ENCODE results near the gene ZNF208. TPM values are rescaled to one million over a fixed set of nuclear protein-coding genes. Genes with fewer than 3 reads are reported as not detected.
"Not testable (repeated sequence)": the region's sequence is repeated elsewhere in the genome, so short reads cannot be mapped to it uniquely, and the experiment has no call there.

Gene ZNF208
- total RNA-seq (ENCODE audit: low replicate concordance): not detected in 2 replicates

DNA sequence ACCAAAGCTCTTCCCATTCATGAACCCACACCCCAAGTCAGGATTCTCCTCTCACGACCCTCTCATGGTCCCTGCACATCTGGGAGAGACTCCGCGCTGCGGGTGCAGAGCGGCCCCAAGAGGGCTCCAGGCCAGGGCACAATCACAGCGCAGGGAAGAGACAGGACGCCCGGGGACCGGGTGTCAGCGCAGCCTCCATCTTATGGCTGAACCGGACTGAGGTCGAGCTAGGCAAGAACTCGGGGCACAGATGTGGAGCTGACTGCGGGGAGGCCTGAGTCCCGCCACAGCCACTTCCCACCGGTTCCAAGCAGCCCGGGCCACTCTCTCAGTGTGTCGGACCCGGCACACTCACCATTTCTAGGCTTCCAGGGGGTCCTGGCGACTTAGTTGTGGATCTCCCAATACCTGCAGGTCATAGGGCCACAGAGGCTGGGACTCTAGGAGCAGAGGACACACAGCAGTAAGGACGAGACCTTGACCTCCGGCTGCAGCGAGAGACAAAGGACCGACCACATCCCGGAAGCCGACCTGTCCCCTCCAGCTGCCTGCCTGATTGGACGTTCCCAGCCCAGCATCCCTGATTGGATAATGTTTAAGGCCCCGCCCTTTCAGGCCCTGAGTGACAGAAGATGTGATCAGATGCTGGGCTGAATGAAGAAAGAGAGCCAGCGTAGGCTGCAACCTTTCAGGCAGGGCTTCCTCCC, at the start of gene ZNF208:
ZNF208 (minus strand) TSS at position 507 of the 707 bp plus-strand sequence; CDS start at position 358, 149 bp downstream.
- H3K36me3 Mint-ChIP-seq; DNase-seq (ENCODE audit: low spot score); H3K27ac Mint-ChIP-seq; H3K4me3 ChIP-seq; H3F3A ChIP-seq (ENCODE audit: low read depth); H3K4me1 Mint-ChIP-seq; H3K9me3 ChIP-seq (ENCODE audit: low read depth); H3K9ac ChIP-seq; H3K27me3 Mint-ChIP-seq (ENCODE audit: insufficient read depth, low read depth); H4K20me1 ChIP-seq (ENCODE audit: low read depth); H3K4me2 ChIP-seq; H2AFZ ChIP-seq (replicated peaks); H3K36me3 ChIP-seq; H3K4me1 ChIP-seq; H3K27ac ChIP-seq; H3K27me3 ChIP-seq; H3K79me2 ChIP-seq (ENCODE audit: low read depth); H3K4me3 Mint-ChIP-seq: not testable (repeated sequence)
- H3K9me3 Mint-ChIP-seq: peaks cover 45% of the 10 kb centered on the region

DNA sequence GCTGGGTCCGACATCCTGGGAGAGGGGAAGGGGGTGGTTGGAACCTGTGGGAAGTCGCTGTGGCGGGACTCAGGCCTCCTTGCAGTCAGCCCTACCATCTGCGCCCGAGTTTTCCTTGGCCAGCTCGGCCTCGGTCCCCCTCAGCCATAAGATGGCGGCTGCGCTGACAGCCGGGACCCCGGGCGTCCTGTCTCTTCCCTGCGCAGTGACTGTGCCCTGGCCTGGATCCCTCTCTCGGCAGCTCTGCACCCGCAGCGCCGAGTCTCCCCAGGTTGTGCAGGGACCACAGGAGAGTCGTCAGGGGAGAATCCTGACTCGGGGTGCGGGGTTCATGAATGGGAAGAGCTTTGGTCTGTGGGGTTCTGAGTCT, 41.9 kb upstream of the ZNF208 start:
- H3K4me3 ChIP-seq: no peak overlapping the region
- no peaks in the 10 kb centered on the region for H3F3A ChIP-seq (ENCODE audit: low read depth)
- TF ChIP-seq, protein P1, sequence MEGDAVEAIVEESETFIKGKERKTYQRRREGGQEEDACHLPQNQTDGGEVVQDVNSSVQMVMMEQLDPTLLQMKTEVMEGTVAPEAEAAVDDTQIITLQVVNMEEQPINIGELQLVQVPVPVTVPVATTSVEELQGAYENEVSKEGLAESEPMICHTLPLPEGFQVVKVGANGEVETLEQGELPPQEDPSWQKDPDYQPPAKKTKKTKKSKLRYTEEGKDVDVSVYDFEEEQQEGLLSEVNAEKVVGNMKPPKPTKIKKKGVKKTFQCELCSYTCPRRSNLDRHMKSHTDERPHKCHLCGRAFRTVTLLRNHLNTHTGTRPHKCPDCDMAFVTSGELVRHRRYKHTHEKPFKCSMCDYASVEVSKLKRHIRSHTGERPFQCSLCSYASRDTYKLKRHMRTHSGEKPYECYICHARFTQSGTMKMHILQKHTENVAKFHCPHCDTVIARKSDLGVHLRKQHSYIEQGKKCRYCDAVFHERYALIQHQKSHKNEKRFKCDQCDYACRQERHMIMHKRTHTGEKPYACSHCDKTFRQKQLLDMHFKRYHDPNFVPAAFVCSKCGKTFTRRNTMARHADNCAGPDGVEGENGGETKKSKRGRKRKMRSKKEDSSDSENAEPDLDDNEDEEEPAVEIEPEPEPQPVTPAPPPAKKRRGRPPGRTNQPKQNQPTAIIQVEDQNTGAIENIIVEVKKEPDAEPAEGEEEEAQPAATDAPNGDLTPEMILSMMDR (IDR thresholded peaks at IDR 0.05): no peak
- TF ChIP-seq EZH2phosphoT487 (IDR thresholded peaks at IDR 0.05) (no peak), EZH2 (IDR thresholded peaks at IDR 0.05) (no peak)
- H3K79me2 ChIP-seq (ENCODE audit: low read depth): no peaks in the 10 kb centered on the region
- no peak overlapping the region for H3K4me2 ChIP-seq
- H3K9ac ChIP-seq: no peak overlapping the region
- Mint-ChIP-seq H3K9me3 (peaks cover 39% of the 10 kb centered on the region), H3K4me3 (no peak overlapping the region), H3K4me1 (no peaks in the 10 kb centered on the region), H3K27me3 (ENCODE audit: insufficient read depth, low read depth) (peaks cover 5% of the 10 kb centered on the region), H3K36me3 (no peaks in the 10 kb centered on the region), H3K27ac (no peak overlapping the region)
- peaks cover 27% of the 10 kb centered on the region for H3K9me3 ChIP-seq (ENCODE audit: low read depth)
- DNase-seq (ENCODE audit: low spot score): no peak
- no peaks in the 10 kb centered on the region for H3K4me1 ChIP-seq
- H3K27me3 ChIP-seq: no peaks in the 10 kb centered on the region
- H2AFZ ChIP-seq (replicated peaks): no peak overlapping the region
- no peak overlapping the region for H3K27ac ChIP-seq
- H4K20me1 ChIP-seq (ENCODE audit: low read depth): no peaks in the 10 kb centered on the region
- peaks cover 2% of the 10 kb centered on the region for H3K36me3 ChIP-seq

DNA sequence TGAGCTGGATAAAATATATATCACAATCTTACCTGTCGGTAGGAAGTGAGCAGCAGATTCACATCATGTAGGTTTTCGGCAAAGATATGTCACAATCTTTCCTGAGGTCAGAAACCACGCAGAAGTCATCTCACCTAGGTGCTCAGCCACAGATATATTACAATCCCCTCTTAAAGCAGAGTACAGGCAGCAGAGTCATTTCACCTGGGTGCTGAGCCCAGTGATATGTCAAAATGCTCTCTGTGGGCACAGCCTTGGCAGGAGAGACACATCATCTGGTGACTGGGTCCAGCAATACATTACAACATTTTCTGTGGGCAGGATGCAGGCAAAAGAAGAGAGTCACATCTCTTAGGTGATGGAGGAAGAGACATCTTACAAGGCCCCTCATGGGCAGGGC, 30.4 kb upstream of the ZNF208 start:
- H3K9me3 ChIP-seq (ENCODE audit: low read depth): peaks cover 22% of the 10 kb centered on the region
- not testable (repeated sequence) for H3K27ac Mint-ChIP-seq; H3K79me2 ChIP-seq (ENCODE audit: low read depth); H3K27me3 Mint-ChIP-seq (ENCODE audit: insufficient read depth, low read depth); H3K27me3 ChIP-seq; H3K27ac ChIP-seq; H4K20me1 ChIP-seq (ENCODE audit: low read depth); H3K36me3 ChIP-seq; H3K4me2 ChIP-seq; H3K4me3 Mint-ChIP-seq; DNase-seq (ENCODE audit: low spot score); H3K36me3 Mint-ChIP-seq; H3F3A ChIP-seq (ENCODE audit: low read depth); H3K4me3 ChIP-seq; H2AFZ ChIP-seq (replicated peaks); H3K4me1 ChIP-seq; H3K9ac ChIP-seq; H3K4me1 Mint-ChIP-seq
- H3K9me3 Mint-ChIP-seq: peaks cover 67% of the 10 kb centered on the region

DNA sequence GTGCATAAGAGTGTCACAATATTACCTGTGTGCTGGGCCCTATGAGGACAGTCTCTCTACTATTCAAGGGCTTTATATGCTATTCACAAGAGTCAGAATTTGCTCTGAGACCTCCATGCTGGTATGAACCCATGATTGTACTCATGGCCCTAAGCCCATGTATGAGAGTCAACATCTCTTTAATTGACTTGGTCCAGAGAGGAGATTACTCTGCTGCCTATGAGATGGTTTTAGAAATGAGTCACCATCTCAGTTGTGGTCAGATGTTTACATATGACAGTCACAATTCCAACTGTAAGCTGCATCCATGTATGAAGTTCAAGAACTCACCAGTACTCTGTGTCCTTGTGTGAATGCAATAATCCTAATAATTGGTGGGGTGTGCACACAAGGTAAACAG, 19.9 kb upstream of the ZNF208 start:
- H3K36me3 Mint-ChIP-seq: no peaks in the 10 kb centered on the region
- H3K9me3 ChIP-seq (ENCODE audit: low read depth): no peaks in the 10 kb centered on the region
- no peaks in the 10 kb centered on the region for H3K36me3 ChIP-seq
- no peaks in the 10 kb centered on the region for H3K27me3 ChIP-seq
- peaks cover 69% of the 10 kb centered on the region for H3K9me3 Mint-ChIP-seq
- DNase-seq (ENCODE audit: low spot score): no peak
- peaks cover 4% of the 10 kb centered on the region for H3K27me3 Mint-ChIP-seq (ENCODE audit: insufficient read depth, low read depth)
- no peak overlapping the region for H3K27ac ChIP-seq
- H3K4me3 ChIP-seq: no peak overlapping the region
- H3K27ac Mint-ChIP-seq: no peak overlapping the region
- no peaks in the 10 kb centered on the region for H3F3A ChIP-seq (ENCODE audit: low read depth)
- H3K9ac ChIP-seq: no peak overlapping the region
- H3K4me1 ChIP-seq: no peaks in the 10 kb centered on the region
- H3K4me1 Mint-ChIP-seq: no peaks in the 10 kb centered on the region
- H3K79me2 ChIP-seq (ENCODE audit: low read depth): no peaks in the 10 kb centered on the region
- TF ChIP-seq EZH2phosphoT487 (IDR thresholded peaks at IDR 0.05) (no peak), EZH2 (IDR thresholded peaks at IDR 0.05) (no peak)
- TF ChIP-seq, protein P1 (IDR thresholded peaks at IDR 0.05): no peak
- H3K4me3 Mint-ChIP-seq: no peak overlapping the region
- no peak overlapping the region for H2AFZ ChIP-seq (replicated peaks)
- no peak overlapping the region for H3K4me2 ChIP-seq
- no peaks in the 10 kb centered on the region for H4K20me1 ChIP-seq (ENCODE audit: low read depth)

Measured in neural progenitor cell (in vitro differentiated cells).